Stimulated activated CD4-positive, alpha-beta T cell treated with anti-CD3 and anti-CD28 coated beads, Interleukin-4, amount 100 ng/mL, for 1 hour (primary cell): ENCODE measurements around the gene ULK4.

ENCODE experiments used
- DNase-seq: peaks from one replicate; pipeline ENCODE4 v3.0.0-alpha.2; 2020

Gene ULK4

DNA sequence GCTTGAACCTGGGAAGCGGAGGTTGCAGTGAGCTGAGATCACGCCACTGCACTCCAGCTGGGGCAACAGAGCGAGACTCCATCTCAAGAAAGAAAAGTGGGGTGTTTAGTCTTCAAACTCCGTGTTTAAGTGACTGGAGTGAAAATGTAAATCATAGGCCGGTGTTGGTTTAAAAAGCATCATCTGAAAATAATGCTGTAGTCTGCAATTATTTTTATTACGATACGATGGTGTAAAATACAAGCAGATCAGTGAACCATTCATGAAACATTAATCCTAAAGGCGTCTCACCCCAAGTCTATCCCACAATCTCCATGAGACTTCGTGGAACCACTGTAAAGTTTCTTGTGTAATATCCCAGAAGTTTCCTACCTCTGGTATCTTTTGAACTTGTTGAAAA lies 756.3 kb downstream of the ULK4 start:
- no peak for DNase-seq

DNA sequence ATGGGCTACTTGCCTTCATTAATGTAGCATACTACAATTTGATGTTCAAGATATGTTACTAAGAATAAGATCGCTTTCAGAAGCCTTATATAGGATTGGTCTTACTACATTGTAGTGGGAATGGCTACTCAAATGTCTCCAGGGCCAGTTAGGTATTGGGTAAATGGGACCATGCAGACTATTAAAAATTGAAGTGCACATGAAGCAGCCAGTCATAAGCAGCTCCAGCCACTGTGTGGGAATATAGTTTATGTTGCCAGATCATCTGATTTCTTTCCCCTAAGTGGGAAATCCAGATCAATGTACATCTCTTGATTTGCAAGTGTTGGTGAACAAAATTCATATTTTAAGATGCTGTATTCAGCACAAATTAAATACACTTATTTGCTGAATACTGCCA lies 757.5 kb downstream of the ULK4 start:
- DNase-seq, result no peak

DNA sequence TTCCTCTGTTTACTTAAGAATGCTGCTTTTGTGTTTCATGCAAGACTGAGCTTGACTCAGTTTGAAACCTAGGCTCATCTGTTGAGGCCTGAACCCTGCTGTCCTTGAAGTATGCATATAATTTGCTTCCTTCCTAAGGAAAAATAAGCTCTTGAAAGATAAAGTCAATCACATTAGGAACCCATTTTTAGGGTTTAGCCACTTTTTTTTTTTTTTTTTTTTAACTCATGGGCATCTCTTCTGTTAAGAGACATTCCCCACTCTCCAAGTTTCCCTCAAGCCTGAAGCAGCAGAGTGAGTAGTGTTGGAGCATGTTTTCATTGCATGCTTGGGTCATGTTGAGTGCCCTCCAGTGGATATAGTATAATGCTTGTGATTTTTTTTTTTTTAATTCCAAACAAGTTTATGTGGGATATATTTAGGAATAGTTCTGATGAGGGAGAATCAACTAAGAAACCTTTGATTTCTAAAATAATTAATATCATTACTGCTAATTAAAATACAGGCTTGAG lies 759.0 kb downstream of the ULK4 start:
- no peak for DNase-seq

DNA sequence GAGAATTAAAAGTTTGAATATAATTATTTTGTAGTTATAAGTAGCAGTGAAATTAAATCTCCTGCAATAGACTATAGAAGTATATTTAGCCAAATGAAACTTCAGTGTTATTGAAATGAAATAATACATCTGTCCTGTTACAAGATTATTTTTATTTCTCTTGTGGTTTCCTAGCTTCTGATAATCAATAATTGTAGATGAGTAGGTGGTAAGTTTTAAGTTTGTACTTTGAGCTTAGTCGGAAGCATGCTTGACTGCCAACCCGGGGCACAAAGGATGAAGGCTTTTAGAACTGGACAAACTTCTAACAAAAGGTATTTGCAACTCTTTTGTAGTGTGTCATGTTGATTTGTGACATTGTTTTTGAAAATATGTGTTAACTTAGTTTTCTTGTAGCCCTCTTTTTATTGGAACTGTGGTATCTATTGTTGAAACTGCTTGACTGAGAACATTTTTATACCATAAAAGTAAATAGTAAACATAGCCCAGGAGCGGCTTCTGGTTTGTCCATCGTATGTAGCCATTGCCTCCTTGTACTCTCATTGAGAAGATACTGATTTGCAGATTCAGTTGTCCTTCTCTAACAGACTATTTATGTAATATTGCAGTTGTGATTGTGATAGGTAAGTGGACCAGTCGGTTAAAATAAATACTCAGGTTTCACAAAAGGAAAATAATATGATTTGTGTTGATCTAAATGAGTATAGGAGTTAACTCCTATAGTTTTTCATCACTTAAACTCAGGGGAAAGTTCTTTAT lies 759.6 kb downstream of the ULK4 start:
- no peak for DNase-seq

DNA sequence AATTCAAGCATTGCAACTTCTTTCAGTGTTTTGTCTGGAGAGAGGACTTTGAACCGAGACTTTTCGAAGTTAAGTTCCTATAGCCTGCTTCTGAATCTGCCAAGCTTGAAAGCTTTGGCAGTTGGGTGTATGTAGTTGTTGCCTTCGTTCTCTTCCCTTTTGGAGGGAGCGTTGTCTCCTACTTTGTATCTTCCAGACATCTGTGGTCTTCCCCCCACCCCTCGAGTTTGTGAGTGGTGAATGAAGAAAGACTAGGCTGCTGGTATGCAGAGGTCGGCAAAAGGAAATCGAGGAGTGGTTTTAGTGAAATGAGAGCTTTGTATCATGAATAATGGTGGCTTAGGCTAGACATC lies 761.3 kb downstream of the ULK4 start:
- DNase-seq, result no peak

DNA sequence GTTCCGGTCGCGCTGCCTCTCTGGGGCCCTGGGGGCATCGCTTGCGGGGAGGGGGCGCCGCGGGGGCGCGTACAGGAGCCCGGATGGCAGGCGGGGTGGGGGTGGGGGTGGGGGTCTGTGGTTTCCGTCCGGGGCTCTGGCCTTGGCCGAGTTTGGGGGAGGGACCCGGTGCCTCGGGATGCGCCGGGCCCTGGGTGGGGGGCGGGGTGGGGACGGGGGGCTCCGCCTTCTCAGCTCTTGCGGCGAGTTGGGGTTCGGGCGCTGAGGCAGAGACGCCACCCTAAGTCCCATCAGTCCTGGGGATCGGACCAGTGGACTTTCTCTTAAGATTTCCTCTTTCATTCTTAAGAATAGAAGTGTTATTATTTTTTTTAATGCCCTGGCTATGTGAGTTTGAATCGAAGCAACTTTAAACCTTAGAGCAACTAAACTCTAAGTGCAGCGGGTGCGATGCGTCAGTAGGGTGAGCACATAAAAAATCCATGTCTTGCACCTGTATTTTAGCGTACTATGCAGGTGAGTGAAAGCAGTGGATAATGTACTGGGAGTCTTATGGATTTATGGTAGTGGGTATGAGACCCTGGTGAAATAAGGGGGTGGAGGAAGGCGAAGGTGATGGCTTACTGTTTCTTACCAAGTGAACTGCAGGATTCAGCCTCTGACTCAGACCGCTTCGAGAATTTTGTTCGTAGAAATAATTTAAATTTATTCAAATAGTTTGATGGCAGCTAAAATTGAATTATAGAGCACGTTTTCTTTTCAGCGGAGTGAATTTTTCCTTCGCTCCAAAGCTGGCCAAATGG lies 761.8 kb downstream of the ULK4 start:
- peak; percentile 45 for DNase-seq

DNA sequence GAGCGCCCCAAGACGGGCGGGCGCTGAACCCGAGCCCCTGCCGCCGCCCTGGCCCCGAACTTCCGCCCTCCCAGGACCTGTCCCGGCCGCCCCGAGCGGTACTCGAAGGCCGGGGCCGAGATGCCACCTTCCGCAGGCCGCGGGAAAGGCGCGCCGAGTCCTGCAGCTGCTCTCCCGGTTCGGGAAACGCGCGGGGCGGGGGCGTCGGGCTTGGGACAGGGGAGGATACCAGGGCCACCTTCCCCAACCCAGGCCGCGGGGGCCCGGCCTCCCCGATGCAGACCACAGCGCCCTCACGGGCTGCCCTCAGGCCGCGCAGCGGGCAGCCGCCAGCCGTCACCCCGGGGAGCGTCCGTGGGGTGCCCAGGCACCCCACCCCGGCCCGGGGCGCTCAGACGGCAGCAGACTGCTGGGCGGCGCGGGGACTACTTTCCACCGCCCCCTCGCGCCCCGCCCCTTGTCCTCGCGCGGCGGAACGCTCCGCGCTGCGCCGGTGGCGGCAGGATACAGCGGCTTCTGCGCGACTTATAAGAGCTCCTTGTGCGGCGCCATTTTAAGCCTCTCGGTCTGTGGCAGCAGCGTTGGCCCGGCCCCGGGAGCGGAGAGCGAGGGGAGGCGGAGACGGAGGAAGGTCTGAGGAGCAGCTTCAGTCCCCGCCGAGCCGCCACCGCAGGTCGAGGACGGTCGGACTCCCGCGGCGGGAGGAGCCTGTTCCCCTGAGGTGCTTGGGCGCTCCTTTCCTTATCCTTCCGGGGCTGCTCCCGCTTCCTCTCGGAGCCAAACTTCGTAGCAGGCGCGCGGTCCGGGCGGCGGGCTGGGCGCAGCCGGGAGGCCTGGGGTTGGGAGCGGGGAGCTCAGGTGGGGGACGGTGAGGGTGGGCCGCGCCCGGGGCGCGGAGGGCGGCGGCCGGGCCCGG lies 762.7 kb downstream of the ULK4 start, which contains the start of gene CTNNB1:
Gene CTNNB1, plus strand, starts transcription at position 556 of the 916 bp plus-strand sequence. CDS start 24,564 bp downstream, outside the sequence.
- DNase-seq, result peak; percentile 92

DNA sequence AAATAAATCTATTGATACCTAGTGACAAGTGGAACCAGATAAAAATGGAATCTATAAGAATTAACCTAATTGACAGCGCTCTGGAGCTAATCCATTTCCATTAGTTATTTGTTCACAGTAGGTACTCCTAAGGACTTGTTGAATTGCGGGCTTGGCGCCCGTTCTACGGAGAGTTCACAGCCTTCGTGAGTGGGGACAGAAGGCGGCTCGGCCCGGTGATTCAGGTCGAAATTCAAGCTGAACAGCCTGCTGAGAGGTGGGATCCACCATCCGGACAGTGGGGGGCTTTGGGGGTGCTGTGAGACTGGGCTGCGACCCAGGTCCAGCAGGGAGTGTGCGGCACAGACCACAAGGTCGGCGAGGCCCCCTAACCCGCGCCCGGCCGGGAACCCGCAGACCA lies 763.4 kb downstream of the ULK4 start:
- DNase-seq, result peak; percentile 21

DNA sequence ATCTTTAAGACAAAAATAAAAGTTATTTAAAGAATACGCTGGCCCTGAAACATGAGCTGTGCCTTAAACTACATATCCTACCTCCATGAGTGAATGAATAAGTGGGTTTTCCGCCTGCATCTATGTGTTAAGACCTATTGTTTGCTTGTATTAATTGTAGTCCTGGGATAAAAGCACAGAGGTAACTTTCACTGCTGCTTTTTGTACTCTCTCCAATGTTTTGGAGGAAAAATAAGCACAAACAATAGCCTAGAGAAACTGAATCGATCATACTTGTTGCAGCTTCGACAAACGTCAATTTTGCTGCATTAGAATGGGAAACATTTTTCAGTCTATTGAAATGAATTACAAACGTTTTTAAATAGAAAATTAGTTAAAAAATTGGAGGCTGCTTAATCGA lies 763.9 kb downstream of the ULK4 start:
- DNase-seq, result no peak
